CD1c-positive myeloid dendritic cell (primary cell): ENCODE results near the gene LRRC9.
"Not testable (repeated sequence)": the region's sequence is repeated elsewhere in the genome, so short reads cannot be mapped to it uniquely, and the experiment has no call there.

ENCODE experiments used
- DNase-seq: peaks from one replicate; pipeline ENCODE4 v3.0.0-alpha.2; 2016; ENCODE audit errors: extremely low spot score

The LRRC9 gene

DNA sequence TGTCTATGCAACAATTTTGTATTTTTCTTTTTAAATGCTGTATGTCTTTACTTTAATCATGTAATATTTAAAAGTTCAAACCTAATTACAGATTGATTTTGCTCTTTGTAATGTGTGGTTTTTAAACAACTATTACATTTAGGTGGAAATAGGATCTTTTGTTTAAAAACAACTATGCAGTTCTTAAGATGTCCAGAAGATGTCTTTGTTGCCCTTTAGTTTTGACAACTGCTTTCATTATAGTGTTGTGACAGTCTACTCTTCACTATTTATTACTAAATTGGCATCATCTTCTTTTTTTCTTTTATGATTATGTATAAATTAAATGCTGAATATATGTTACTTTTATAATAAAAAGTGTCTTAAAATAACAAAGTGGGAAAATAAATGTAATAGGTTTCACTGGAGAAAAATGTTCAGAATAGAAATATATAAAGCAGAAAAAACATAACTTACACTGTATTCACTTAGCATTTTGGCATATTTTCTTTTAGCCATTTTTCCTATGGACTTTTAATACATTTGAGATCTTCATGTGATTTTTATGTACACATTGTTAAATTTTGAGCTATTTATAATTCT is 144.6 kb downstream of the LRRC9 start:
- DNase-seq = peak; percentile 53

DNA sequence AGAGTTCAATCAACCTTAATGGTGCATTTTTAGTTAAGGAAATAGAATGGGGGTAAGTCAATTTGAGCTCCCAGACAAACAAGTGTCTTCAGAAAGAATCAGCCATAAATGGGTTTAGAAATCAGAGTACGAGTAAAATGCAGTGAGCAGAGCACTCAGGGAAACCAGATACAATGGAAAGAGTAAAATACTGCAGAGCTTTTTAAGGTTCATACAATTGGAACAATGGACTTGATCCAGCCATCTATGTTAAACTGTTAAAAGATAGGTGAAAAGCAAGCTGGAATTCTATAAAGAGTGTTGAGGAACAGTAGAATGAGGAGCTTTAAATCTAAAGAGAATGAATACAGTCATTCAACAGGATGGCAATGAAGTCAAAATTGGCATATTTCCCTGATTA is 147.9 kb downstream of the LRRC9 start:
- DNase-seq = no peak

DNA sequence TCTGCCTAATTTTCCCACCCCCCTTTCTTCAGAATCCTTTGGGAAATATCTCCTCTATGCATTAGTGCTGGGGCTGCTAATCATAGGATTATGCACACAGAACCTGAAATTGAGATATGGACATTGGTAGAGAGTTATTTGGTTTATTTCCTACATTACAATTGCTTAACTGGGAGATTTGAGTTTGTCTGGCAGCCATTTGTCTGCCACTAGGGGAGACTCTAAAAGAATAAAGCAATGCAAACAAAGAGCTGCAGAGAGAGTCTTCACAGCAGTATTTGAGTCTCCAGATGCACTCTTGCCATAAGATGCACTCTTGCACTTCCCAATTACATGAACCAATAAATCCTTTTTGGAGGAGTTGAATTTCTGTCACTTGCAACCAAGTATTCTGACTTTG is 159.8 kb downstream of the LRRC9 start:
- DNase-seq = no peak

DNA sequence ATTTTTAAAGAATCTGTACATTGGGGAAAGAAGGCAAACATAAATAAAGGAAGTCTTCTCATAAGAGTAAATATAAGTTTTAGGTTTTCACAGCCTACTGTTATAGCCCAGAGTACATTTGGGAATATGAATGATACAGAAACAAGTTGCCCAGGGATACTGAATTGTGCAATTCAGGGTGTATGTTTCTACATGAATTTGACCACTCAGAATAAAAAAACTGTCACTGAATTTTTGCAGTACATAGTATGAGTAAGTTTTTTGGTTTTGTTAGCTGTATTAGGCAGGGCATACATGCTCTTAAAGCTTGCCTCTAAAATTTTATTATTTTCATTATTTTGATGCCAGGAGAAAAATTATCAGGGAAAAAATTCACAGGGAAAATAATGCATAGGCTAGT is 165.1 kb downstream of the LRRC9 start:
- DNase-seq = no peak

DNA sequence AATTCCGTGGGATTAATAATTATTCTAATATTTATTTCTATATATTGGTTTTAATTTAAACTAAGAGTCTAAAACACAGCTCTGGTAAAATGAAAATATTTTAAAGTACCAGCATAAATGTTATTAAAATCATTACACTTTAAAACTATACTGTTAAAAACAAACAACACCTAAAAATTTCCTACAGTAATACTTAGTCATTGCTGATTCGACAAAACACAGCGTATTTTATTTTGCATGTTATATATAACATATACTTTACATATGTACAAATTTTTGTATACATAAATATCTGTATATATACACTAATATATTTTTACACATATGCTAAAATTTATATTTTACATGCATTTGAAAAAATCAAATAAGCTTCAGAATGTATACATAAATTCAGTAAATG is 165.7 kb downstream of the LRRC9 start:
- DNase-seq = no peak

DNA sequence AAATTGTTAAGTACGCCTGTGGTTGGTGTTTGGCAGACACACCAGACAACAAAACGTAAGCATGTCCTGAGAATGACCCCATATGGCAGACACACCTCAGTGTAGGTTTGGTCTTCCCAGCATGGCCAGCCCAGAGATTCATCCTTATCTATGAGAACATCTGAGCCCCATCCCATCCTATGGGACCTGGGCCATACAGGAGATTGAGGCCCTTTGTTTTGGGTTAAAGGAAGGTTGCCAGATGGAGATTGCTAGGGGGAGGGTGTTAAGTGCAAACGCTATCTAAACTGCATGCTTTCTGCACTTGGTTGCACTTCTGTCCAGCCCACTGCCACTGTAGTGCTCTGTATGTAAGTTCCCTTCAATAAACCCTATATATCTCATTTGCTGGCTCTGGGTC is 167.7 kb downstream of the LRRC9 start:
- DNase-seq = no peak

DNA sequence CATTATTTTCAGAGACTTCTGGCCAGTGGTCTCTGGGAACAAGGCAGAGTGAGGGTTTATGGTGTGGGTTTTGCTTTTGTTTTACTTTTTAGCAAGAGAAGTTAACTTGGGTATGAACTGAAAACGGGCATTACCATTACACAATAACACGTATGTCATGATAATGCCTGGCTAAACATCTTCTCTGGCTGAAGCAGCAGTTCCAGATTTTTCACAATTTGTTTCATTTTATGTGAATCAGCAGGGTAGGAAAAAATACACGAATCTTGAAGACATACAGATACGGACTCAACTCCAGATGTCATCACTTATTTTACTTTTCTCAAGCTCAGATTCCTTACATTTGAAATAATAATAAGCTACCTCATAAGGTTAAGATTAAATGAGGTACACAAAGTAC is 169.3 kb downstream of the LRRC9 start:
- DNase-seq = no peak

DNA sequence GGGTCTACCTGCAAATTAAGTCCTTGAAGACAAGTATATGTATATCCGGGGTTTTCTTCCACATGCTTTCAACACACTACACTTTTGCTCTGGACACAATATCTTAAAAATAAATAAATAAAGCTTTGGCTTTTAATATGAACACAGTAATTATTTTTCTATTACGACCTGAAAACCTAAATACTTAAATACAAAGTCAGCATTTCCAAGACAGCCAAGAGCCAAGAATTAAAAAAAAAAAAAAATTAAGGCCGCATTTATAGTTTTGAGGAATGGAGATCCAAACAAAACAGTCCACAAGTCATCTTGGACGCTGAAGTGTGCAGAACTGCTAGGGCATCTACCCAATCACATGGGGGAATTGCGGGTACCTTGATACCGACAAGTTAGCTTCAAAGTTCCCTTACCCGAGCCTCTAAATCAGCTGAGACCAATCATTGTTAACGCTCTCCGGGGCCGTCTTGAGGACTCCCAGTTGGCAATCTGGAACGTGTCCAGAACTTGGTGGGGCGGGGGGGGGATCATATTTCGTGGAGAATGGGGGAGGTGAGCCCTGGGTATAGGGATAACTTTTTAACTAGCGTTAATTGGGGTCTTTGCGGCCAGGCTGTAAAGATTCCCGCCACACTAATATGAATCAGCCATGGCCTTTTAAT is 171.0 kb downstream of the LRRC9 start:
- peak; percentile 44 for DNase-seq

DNA sequence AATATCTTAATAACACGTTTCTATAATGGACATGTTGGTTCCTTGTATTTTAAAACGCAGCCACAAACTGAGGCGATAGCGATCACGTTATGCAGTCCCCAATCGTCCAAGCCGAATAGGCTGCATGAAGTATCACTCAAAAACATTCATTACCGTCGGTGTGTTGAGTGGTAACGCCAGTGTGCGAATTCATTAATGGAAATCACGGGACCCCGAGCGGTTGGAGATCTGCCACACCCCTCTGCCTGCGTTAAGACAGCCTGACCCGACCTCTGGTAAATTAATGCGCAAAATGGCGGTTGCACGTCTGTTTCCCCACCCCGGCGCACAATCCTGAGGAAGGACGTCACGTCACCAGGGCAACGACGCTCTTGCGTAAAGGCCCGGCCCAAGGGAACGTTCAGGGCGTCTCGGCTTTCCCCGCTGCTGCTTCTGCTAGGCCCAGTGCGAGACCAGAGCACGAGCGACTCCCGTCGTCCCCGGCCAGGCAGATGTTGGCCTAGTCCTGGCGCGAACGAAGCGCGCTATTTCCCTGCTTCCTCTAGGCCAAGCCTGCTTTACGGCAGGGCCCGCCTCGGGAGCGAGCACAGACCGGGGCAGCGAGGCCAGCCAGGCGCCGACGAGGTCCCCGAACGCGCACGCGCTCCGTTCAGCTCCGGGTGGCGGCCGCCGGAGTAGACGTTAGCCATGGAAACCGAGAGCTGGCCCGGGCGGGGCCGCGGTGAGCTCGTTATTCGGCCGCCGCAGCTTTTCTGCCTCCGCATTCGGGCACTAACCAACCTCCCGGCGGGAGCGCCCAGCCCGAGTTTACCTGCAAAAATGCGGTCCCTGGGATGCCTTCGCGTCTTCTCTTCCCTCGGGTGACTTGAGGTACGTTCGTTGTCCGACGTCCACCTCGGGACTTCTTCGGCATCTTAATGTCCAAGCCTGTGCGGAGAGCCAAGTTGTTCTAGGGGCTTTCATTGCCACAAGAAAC is 171.9 kb downstream of the LRRC9 start, which contains the start of gene PCNX4:
Gene PCNX4, plus strand, starts transcription at position 374 of the 976 bp plus-strand sequence. CDS start 15,716 bp downstream, outside the sequence.
- peak; percentile 99 for DNase-seq

DNA sequence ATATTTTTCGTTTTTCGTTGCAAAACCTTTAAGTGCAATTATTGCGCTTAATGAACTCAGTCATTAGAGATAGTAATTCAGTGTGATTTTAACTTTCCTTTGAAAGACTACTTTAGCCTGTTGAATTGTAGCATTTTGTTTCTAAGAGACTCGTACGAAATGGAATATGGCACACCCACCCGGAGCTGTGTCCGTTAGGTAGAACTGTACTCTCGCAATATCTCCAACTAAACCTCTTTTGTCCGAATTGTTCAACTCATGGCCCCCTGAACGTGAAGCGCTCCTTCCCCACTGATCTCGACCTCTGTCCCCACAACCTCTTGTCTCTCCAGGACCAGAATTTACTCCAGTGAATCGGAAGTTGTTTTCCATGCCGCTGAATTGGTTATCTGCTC is 172.6 kb downstream of the LRRC9 start:
- DNase-seq = peak; percentile 32

DNA sequence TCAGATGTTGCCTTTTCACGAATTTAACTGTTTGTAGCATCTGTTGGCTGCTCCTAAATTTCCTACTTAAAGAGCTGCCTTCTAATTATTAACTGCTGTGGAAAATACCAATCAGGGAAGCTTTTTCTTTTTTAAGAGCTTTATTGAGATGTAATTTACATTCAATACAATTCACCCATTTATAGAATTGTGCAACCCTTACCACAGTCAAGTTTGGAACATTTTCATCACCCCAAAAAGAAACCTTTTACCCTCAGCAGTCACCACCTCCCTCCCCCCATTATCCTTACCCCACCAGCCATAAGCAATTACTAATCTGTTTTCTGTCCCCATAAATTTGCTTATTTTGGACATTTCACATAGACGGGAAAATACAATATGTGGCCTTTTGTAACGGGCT is 173.1 kb downstream of the LRRC9 start:
- DNase-seq = no peak

DNA sequence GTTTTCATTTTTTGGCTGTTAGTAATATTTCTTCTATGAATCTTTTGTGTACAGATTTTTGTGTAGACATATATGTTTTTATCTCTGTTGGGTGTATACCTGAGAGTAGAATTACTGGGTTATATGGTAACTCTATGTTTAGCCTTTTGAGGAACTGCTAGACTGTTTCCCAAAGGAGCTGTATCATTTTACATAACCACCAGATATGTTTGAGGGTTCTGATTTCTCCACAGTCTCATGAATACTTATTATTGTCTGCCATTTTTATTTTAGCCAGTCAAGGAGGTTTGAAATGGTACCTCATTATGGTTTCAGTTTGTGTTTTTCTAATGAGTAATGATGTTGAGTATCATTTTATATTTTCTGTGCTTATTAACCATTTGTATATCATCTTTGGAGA is 173.7 kb downstream of the LRRC9 start:
- DNase-seq = peak; percentile 18

DNA sequence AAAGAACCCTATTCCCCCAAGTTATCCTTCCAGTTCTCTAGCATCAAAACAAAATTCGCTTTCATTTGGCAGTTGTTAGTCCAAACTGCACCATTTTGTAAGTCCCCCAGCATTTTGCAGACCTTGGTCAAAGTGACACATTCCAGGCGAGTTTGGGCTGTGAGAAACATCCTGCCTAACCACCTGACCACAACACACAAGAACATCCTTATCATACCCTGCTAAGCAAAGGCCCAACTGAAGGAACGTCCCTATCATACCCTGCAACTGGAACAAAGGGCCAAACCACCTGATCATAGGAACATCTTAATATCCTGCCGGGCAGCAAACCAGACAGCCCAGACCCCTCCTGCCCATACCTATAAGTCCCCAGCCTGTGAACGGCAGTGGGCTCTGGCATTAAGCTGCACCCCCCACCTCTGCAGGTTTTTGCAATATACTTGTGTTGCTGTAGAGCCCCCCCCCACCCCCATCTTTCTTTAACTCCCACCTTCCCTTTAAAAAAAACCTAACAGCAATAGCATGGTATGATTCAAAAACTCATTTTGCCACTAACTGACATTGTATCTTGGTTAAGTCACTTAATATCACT is 174.5 kb downstream of the LRRC9 start:
- DNase-seq = no peak

DNA sequence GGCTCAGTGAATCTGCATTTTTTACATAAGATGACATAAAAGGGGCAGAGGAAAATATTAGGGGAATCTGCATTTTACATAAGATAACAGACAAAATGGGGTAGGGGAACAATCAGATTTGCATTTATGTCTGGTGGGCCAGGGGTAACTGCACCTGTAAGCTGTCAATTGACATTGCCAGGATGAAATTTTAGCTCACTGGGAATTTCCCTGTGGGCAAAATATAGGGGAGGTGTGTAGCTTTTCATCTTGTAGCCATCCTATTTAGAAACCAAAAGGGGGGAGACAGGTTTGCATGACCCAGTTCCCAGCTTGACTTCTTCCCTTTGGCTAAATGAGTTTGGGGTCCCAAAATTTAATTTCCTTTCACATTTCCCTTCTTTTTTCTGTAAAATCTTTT is 175.3 kb downstream of the LRRC9 start:
- DNase-seq = no peak

DNA sequence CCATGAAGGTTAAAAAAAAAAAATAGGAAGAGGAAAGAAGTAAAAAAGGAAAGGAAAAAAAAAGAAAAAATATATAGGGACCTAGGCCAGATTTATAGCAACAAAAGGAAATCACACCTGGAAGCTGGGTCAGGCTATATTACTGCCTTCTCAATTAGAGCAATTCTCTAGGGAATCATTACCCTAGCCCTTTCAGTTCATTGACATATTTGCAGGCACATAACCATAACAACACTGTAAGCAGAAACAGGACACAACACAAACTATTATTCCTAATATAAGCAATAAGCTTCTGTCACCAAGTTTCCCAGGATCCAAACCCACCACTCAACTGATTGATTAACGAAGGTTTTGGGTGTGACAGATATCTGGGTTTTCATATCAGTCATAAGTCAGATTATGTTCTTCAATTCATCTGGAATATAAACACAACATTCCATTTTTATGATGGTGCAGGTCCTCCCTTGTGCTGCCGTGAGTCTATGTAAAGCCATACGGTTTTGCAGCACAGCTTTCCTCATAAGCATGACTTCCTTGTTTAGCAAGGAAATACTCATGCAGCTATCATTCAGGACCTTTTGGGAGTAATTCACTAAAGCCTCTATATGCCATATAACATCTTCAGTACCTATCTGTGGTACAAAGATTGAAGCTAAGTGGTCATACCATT is 176.0 kb downstream of the LRRC9 start:
- no peak for DNase-seq

DNA sequence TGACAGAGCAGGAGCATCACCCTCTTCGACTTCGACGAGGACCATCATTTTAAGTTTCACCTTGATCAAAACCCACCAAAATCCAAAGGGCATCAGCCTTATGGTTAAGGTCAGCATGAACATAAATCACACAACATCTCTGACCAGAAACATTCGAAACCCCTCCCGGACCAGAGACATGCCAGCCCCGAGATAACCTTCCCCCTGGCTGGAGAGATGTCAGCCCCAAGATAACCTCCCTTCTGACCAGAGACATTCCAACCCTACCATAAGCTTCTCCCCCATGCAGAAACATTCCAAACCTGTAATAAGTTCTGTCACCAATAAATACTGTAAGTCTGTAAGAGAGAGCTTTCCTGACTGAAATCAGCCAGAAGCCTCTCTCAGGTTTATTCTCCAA is 178.0 kb downstream of the LRRC9 start:
- no peak for DNase-seq

DNA sequence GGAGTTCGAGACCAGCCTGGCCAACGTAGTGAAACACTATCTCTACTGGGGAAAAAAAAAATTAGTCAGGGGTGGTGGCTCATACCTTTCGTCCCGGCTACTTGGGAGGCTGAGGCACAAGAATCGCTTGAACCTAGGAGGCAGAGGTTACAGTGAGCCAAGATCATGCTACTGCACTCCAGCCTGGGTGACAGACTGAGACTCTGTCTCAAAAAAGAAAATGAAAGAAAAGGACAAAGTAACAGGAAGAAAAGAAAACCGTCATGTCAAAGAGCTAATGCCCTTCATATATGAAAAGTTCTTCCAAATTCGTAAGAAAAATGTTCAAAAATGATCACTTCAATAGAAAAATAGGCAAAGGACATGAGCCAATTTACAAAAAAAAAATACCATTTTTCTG is 179.9 kb downstream of the LRRC9 start:
- DNase-seq = not testable (repeated sequence)

DNA sequence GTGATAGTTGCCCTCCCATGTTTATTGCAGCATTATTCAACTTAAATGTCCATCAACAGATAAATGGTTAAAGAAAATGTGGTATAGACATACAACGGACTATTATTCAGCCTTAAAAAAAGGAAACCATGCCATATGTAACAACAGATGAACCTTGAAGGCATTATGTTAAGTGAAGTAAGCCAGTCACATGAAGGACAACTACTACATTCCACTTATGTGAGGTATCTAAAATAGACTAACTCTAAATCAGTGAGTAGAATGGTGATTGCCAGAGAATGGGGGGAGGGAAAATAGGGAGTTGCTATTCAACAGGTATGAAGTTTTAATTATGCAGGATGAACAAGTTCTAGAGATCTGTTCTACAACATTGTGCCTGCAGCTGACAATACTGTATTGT is 181.8 kb downstream of the LRRC9 start:
- no peak for DNase-seq

DNA sequence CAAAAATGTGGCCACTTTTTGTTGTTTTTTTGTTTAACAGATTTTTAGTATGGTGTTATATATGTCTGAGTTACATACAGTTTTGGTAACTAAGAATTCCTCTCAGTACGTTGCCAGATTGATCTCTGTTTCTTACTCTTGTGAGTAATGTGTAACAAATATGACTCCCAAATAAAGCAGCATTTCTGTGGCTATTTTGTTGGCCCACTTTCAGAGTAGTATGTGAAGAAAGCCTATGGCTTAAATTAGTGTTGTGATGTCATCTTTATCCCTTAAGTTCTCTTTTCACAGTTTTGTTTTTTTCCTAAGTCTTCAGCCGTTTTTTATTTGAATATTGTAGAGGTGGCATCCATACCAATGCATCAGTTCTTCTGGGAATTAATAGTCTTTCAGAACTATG is 182.4 kb downstream of the LRRC9 start:
- peak; percentile 27 for DNase-seq

DNA sequence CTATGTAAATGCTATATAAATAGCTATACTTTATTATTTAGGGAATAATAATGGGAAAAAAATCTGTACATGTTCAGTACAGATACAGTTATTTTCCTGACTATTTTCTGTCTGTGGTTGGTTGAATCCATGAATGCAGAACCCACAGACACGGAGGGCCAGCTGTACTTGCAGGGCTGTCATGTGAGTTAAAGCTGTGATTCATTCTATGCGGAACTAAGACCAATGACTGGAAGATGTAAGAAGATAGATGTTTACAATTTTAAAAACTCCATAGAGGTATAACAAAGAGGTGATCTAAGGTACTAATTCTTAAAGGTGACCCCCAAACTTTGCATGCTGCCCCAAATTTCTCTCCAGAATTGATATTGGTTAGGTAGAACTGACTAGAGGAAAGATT is 186.4 kb downstream of the LRRC9 start:
- DNase-seq = peak; percentile 67

DNA sequence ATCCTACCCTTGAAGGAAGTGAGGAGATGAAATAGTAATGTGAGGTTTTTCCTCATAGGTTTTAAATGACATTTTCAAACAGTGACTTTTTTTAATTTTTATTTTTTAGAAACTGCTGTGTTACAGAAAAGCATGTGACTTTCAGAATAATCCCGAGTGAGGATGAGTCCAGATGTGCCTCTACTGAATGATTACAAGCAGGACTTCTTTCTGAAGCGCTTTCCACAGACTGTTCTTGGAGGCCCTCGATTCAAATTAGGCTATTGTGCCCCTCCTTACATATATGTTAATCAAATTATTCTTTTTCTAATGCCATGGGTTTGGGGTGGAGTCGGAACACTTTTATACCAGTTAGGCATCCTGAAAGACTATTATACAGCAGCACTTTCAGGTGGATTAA is 187.5 kb downstream of the LRRC9 start:
- no peak for DNase-seq

DNA sequence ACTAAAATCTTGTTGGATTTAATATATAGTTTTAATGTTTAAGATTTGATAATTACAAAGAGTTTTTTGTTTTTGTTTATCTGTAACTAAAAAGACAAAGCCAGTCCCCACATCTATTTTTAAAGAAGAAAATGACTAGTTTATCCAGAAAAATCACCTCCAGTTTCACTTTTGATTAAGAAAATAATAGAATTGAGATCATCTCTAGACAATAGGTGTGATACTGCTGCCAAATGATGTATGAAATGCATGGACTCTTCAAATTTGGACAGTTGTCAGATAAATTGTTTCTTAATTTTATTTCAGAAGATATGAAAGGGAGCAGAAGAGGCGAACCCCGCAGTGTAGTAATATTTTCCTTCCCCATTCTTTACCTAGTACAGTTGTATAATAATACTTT is 191.8 kb downstream of the LRRC9 start:
- DNase-seq = no peak
